Spleen (tissue), 7 donors: ENCODE data around the gene EYS.

Experiments used
- CTCF ChIP-seq, 11 experiments: fragments of 200-600 bp in 7 of 11; fragments of 450-650 bp in 4 of 11; sonication (generic) in 4 of 11; IDR thresholded peaks in 8 of 11; conservative IDR thresholded peaks in 3 of 11; 1 replicate in 7 of 11; 2 replicates in 4 of 11; pipeline versions ENCODE4 v1.4.0 to v1.8.0; 2016 to 2021; ENCODE audit warnings: antibody characterized with exemption in 11 of 11, inconsistent platforms in 4 of 11, mild to moderate bottlenecking in 1 of 11
- POLR2A ChIP-seq, 3 donors: fragments of 450-650 bp; IDR thresholded peaks; one replicate each; pipeline ENCODE4 v1.5.1; 2017; ENCODE audit warnings: antibody characterized with exemption in 3 of 3, mild to moderate bottlenecking in 1 of 3
- donor health status: DM: no; HTN: no; CAD: no; lungs with moderate emphysema.
- donor health status: DM: no; HTN: no; CAD: no.
- donor health status: DM: no; HTN: no; CAD: no.

- no peak for TF ChIP-seq CTCF (IDR thresholded peaks at IDR 0.05 in 8 of 11, conservative IDR thresholded peaks at IDR 0.05 in 3 of 11)
- no peak for TF ChIP-seq POLR2A (IDR thresholded peaks at IDR 0.05)
These were observed 989.7 kb downstream of the EYS start for GRCh38 chr6:64717281-64717680.
